ENCODE data around the gene JAG2. TPM values are rescaled to one million over a fixed set of nuclear protein-coding genes. Genes with fewer than 3 reads are reported as not detected.

JAG2 gene
- total and polyA plus RNA-seq, 11 donors = 19.1 to 62.4 (median 25.9) TPM

- ATAC-seq = no peak
Observed at GRCh38 chr14:105173901-105174894, 5.6 kb upstream of the JAG2 start.

GRCh38 chr14:105173145-105173544 lies 4.6 kb upstream of the JAG2 start:
- H3K27me3 ChIP-seq = peaks cover 0 to 22% (median 0%) of the 10 kb centered on the region in 9 donors
- ATAC-seq = no peak
- H3K9me3 ChIP-seq = no peaks in the 10 kb centered on the region
- DNase-seq = no peak
- no peak for TF ChIP-seq POLR2A (IDR thresholded peaks at IDR 0.05)
- TF ChIP-seq CTCF (IDR thresholded peaks at IDR 0.05) = no peak
- 93 to 95% (median 94%) methylated on average over 10 to 13 of the region's 13 CpGs for WGBS, 4 donors
- H3K4me1 ChIP-seq = peaks cover 14 to 28% (median 22%) of the 10 kb centered on the region in 12 donors
- intact Hi-C loops (cut with DNase I) = no loop called here
- H3K36me3 ChIP-seq = peaks cover 0 to 3% (median 0%) of the 10 kb centered on the region in 9 donors
- H3K27ac ChIP-seq = no peak overlapping the region
- H3K4me3 ChIP-seq = no peak overlapping the region

More at GRCh38 chr14:105173901-105174894, 5.6 kb upstream of the JAG2 start:
- no peak overlapping the region for H3K4me3 ChIP-seq
- no peak for TF ChIP-seq CTCF (IDR thresholded peaks at IDR 0.05)
- no peak for TF ChIP-seq POLR2A (IDR thresholded peaks at IDR 0.05)
- peaks cover 12 to 24% (median 20%) of the 10 kb centered on the region in 12 donors for H3K4me1 ChIP-seq
- H3K27me3 ChIP-seq = peaks cover 0 to 18% (median 0%) of the 10 kb centered on the region in 9 donors
- intact Hi-C loops (cut with DNase I) = no loop called here
- WGBS, 4 donors = 74 to 86% (median 80%) methylated on average over 28 to 32 of the region's 32 CpGs
- no peaks in the 10 kb centered on the region for H3K9me3 ChIP-seq
- no peak for DNase-seq
- H3K36me3 ChIP-seq = peaks cover 0 to 3% (median 0%) of the 10 kb centered on the region in 9 donors
- H3K27ac ChIP-seq = no peak overlapping the region

- intact Hi-C loops (cut with DNase I) = no loop called here
- no peak for TF ChIP-seq POLR2A (IDR thresholded peaks at IDR 0.05)
- no peak for TF ChIP-seq CTCF (IDR thresholded peaks at IDR 0.05)
- Histone ChIP-seq H3K4me1 (peaks cover 14 to 33% (median 23%) of the 10 kb centered on the region in 12 donors), H3K27ac (no peak overlapping the region), H3K4me3 (no peak overlapping the region), H3K9me3 (no peaks in the 10 kb centered on the region), H3K36me3 (peaks cover 0 to 3% (median 0%) of the 10 kb centered on the region in 9 donors), H3K27me3 (peaks cover 0 to 27% (median 0%) of the 10 kb centered on the region in 9 donors)
- no peak for ATAC-seq
- DNase-seq = no peak
- 65 to 83% (median 73%) methylated on average over 3 to 7 of the region's 7 CpGs for WGBS, 4 donors
Observed at GRCh38 chr14:105172476-105172875, 3.9 kb upstream of the JAG2 start.

Data from heart left ventricle (tissue), 16 donors.